ENCODE measurements around the gene RPS6KA1. TPM values are rescaled to one million over a fixed set of nuclear protein-coding genes. Genes with fewer than 3 reads are reported as not detected.

RPS6KA1 gene
- total RNA-seq, 1 donor from 2014 or later: 9.6 TPM

- no peaks in the 10 kb centered on the region for H3K36me3 ChIP-seq
- no peaks in the 10 kb centered on the region for H3K9me3 ChIP-seq
- TF ChIP-seq CTCF (IDR thresholded peaks at IDR 0.05): no peak
- no peak overlapping the region for H3K27ac ChIP-seq
- intact Hi-C loops (cut with DNase I): no loop called here
- DNase-seq (ENCODE audit: low spot score in 2 of 2): no peak
- H3K4me1 ChIP-seq: no peaks in the 10 kb centered on the region
- H3K27me3 ChIP-seq: no peaks in the 10 kb centered on the region
- H3K4me3 ChIP-seq: no peak overlapping the region
Measured at GRCh38 chr1:26571381-26571780, 41.8 kb downstream of the RPS6KA1 start.

- no peak for TF ChIP-seq CTCF (IDR thresholded peaks at IDR 0.05)
- H3K4me3 ChIP-seq: no peak overlapping the region
- intact Hi-C loops (cut with DNase I): no loop called here
- H3K27ac ChIP-seq: no peak overlapping the region
- H3K27me3 ChIP-seq: no peaks in the 10 kb centered on the region
- no peak for DNase-seq (ENCODE audit: low spot score in 2 of 2)
- no peaks in the 10 kb centered on the region for H3K4me1 ChIP-seq
- H3K9me3 ChIP-seq: no peaks in the 10 kb centered on the region
- no peaks in the 10 kb centered on the region for H3K36me3 ChIP-seq
Measured at GRCh38 chr1:26574018-26574417, 44.5 kb downstream of the RPS6KA1 start.

GRCh38 chr1:26574719-26575251 is 45.2 kb downstream of the RPS6KA1 start:
- H3K4me3 ChIP-seq: no peak overlapping the region
- H3K27ac ChIP-seq: no peak overlapping the region
- H3K27me3 ChIP-seq: no peaks in the 10 kb centered on the region
- no peak for DNase-seq (ENCODE audit: low spot score in 2 of 2)
- no peaks in the 10 kb centered on the region for H3K36me3 ChIP-seq
- no peaks in the 10 kb centered on the region for H3K4me1 ChIP-seq
- no peak for TF ChIP-seq CTCF (IDR thresholded peaks at IDR 0.05)
- intact Hi-C loops (cut with DNase I): no loop called here
- H3K9me3 ChIP-seq: no peaks in the 10 kb centered on the region

GRCh38 chr1:26575348-26575747 is 45.8 kb downstream of the RPS6KA1 start:
- intact Hi-C loops (cut with DNase I): no loop called here
- TF ChIP-seq CTCF (IDR thresholded peaks at IDR 0.05): no peak
- H3K27ac ChIP-seq: no peak overlapping the region
- H3K4me3 ChIP-seq: no peak overlapping the region
- no peaks in the 10 kb centered on the region for H3K36me3 ChIP-seq
- no peaks in the 10 kb centered on the region for H3K9me3 ChIP-seq
- DNase-seq (ENCODE audit: low spot score in 2 of 2): no peak
- no peaks in the 10 kb centered on the region for H3K27me3 ChIP-seq
- no peaks in the 10 kb centered on the region for H3K4me1 ChIP-seq

GRCh38 chr1:26578167-26578566 is 48.6 kb downstream of the RPS6KA1 start:
- Histone ChIP-seq H3K36me3 (no peaks in the 10 kb centered on the region), H3K27me3 (no peaks in the 10 kb centered on the region), H3K4me3 (no peak overlapping the region), H3K27ac (no peak overlapping the region), H3K9me3 (no peaks in the 10 kb centered on the region), H3K4me1 (no peaks in the 10 kb centered on the region)
- intact Hi-C loops (cut with DNase I): no loop called here
- no peak for DNase-seq (ENCODE audit: low spot score in 2 of 2)
- TF ChIP-seq CTCF (IDR thresholded peaks at IDR 0.05): no peak

GRCh38 chr1:26579681-26580111 is 50.1 kb downstream of the RPS6KA1 start:
- Histone ChIP-seq H3K4me1 (no peaks in the 10 kb centered on the region), H3K27ac (no peak overlapping the region), H3K36me3 (no peaks in the 10 kb centered on the region), H3K4me3 (no peak overlapping the region), H3K27me3 (no peaks in the 10 kb centered on the region), H3K9me3 (no peaks in the 10 kb centered on the region)
- DNase-seq (ENCODE audit: low spot score in 2 of 2): no peak
- no peak for TF ChIP-seq CTCF (IDR thresholded peaks at IDR 0.05)
- intact Hi-C loops (cut with DNase I): no loop called here
